CD4-positive, alpha-beta T cell treated with Interleukin-17A for 4 hours (primary cell): Measurements from ENCODE around the gene VRTN.
"Not testable (repeated sequence)": the region's sequence is repeated elsewhere in the genome, so short reads cannot be mapped to it uniquely, and the experiment has no call there.

Experiments used
- DNase-seq: peaks from one replicate; pipeline ENCODE4 v3.0.0-alpha.2; 2020; ENCODE audit warnings: mixed read lengths

The VRTN gene

DNA sequence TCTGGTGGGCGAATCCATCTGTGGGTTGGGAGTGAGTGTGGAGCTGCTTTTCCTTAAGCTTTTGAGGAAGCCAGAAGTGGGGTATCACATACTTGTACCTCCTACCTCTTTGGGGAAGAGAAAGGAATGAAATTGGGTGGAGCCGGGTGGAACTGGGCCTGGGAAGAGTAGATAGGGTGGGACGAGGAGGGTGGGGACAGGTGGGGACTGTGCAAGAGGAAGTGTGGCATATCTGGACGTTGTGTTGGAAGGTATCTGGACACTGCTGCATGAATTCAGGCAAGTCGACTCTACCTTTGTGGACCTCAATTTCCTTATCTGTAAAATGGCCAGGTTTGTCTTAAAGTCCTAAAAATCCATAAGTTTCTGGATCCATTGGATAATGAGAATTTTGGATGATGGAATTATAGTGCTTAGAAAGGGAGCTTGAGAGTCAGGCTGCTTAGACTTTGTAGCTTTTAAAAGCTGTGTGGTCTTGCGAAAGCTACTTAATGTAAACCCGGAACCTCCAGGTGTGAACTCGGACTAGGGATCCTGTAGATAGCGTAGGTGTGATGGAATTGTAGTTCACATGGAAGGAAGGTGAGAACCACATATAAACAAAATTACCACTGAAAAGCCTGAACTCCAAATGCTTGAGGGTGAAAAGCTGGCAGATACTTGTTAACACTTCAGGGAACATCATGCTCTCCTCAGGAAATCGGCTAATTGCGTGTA is 2.1 kb downstream of the VRTN start:
- no peak for DNase-seq

DNA sequence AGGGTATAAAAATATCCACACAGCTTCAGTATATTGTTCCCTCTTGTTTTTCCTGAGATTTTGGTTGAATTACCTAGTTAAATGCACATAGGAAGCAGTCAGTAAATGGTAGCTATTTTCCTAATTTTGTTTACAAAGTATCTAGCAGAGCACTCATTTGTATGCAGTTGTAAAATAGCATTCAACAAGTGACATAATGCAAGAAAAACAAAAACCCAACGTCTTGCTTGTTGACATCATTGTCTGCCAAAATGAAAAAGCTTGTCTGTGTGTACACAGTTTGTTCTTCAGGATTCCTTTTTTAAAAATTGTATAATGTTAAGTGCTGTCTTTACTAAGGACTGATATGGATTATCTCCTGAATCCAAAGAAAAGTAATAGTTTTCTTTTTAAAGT is 2.7 kb downstream of the VRTN start:
- no peak for DNase-seq

DNA sequence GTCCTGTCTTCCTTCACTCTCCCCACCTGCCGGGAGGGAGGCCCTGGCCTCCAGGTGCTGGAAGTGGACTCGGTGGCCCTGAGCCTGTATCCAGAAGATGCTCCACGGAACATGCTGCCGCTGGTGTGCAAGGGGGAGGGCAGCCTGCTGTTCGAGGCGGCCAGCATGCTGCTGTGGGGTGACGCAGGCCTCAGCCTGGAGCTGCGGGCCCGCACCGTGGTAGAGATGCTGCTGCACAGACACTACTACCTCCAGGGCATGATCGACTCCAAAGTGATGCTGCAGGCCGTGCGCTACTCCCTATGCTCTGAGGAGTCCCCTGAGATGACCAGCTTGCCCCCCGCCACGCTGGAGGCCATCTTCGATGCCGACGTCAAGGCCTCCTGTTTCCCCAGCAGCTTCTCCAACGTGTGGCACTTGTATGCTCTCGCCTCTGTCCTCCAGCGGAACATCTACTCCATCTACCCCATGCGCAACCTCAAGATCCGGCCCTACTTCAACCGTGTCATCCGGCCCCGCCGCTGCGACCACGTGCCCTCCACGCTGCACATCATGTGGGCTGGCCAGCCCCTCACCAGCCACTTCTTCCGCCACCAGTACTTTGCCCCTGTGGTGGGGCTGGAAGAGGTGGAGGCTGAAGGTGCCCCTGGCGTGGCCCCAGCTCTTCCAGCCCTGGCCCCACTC is 8.8 kb downstream of the VRTN start:
- DNase-seq, result no peak

DNA sequence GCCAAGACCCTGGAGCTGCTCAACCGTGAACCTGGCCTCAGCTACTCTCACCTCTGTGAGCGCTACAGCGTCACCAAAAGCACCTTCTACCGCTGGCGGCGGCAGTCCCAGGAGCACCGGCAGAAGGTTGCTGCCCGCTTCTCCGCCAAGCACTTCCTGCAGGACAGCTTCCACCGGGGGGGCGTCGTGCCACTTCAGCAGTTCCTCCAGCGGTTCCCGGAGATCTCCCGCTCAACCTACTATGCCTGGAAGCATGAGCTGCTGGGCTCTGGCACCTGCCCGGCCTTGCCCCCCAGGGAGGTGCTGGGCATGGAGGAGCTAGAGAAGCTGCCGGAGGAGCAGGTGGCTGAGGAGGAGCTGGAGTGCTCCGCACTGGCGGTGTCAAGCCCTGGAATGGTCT is 9.3 kb downstream of the VRTN start:
- no peak for DNase-seq

DNA sequence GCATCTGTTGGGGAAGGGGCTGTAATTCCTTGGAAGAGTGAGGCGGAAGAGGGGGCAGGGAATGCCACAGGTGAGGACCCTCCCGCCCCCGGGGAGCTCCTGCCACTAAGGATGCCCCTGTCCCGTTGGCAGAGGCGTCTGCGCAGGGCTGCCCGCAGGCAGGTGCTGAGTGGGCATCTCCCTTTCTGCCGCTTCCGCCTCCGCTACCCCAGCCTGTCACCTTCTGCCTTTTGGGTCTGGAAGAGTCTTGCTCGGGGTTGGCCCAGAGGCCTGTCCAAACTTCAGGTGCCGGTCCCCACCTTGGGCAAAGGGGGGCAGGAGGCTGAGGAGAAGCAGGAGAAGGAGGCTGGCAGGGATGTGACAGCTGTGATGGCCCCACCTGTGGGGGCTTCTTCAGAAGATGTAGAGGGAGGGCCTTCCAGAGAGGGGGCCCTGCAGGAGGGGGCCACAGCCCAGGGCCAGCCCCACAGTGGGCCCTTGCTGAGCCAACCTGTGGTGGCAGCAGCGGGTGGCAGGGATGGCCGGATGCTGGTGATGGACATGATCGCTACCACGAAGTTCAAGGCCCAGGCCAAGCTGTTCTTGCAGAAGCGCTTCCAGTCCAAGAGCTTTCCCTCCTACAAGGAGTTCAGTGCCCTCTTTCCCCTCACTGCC is 10.0 kb downstream of the VRTN start:
- DNase-seq, result no peak

DNA sequence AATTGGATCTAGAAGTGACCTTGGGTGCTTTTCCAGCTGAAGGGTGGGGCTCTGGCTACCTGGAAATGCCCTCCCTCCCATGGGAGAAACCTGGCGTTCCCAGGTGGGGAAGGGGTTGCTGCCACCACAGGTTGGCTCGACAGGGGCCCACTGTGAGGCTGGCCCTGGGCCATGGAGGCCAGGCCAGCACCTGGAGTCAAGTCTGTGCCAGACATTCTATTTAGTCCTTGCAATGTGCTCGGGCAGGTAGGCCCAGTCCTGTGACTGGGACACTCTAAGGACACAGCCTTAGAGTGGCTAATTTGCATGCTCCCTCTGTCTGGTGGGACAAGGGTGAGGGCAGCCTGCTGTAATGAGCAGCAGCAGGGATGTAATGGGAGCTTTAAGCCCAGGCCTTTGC is 11.9 kb downstream of the VRTN start:
- no peak for DNase-seq

DNA sequence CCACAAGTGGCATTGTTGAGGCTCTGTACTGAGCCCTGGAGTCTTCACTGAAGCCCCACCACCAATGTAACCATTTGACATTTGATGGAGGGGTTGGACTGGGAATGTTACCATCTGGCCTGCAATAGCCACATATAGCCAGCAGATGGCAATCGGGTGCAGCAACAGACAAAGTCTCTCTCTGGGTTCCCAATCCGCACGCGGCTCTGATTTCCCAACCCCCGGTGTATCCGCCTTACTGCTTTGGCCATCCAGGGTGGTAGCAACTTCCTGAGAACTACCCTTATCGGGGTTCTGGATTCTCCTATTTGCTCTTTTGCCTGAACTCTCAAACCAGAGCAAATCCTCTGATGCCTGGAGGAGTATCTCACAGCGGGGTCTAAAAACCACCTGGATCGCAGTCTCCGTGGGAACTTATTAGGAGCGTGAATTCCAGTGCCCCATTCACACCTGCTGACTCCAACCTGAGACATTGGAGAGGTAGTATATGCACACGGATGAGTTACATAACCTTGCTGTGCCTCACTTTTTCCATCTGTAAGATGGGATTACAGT is 14.2 kb downstream of the VRTN start:
- peak; percentile 71 for DNase-seq

DNA sequence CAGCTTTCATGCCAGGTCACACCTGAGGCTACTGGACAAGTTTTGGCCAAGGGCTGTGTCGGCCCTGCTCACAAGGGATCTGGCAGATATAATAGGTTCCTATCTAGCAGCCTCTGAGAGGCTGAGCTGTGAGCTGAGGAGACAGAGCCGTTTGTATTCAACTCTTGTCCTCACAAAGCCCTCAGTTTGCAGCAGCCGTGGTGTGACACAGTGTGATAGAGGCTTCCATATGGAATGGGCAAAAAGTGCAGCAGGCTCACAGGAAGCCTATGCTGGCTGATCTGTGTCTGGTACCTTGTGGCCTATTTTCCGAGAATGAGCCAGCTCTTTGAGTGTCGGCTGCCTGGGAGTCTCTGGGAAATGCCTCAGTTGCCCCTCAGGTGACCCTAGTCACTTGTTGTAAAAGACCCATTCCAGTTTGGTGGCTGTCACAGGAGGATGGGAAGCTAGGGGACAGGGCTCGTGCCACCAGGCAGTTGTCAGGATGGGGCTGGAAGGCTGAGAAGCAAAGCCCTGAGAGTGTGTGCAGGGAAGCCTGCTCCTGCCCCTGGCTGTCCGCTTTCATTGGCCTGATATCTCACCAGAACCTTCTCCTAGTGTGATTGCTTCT is 16.1 kb downstream of the VRTN start:
- DNase-seq, result no peak

DNA sequence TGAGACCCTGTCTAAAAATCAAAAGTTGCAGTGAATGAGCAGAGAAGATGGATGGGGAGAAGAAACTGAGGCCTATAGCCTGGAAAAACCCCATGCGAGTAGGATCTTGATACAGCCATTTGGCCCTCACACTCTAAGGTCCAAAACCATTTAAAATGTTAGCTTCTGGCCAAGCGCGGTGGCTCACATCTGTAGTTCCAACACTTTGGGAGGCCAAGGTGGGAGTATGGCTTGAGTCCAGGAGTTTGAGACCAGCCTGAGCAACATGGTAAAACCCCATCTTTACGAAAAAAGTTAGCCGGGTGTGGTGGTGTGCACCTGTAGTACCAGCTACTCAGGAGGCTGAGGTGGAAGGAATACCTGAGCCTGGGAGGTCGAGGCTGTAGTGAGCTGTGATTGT is 19.8 kb downstream of the VRTN start:
- no peak for DNase-seq

DNA sequence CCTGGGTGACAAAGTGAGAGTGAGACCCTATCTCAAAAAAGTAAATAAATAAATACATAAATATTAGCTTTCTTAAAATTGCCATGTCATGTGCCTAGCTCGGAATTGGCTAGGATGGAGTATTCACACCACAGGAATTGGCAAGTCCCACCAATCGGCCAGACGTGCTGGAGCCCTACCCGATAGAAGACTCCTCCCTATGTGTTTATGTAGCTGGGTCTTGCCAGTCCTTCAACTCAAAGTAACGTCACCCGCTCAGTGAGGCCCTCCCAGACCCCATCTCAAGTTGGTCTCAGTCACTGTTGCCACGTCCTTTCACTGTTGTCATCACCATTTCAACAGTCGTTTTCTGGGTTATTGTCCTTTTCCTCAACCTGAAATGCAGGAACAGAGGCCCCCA is 20.2 kb downstream of the VRTN start:
- no peak for DNase-seq

DNA sequence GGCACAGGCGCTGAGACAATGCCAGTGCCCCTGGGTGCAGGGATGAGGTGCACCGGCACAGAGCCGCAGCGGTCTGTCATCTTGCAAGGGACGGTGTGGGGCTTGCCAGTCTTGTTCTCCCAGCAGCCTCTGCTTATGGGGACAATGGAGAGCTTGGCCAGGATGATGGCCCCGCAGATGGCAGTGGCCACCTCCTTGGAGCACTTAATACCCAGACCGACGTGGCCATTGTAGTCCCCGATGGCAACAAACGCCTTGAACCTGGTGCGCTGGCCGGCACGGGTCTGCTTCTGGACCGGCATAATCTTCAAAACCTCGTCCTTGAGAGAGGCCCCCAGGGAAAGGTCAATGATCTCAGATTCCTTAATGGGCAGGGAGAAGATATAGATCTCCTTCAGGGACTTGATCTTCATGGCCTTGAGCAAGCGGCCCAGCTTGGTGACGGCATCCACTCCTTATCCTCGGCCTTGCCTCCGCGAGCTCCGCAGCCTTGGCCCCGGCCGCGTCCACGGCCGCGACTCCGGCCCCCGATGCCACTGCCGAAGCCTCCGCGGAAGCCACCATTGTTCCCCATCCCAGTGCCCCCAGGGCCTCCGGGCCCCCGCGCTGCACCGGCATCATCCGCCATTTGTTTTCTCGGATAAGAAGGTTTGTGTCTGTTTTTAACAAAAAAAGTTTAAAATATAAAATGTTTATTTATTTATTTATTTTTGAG is 29.9 kb downstream of the VRTN start:
- DNase-seq, result no peak

DNA sequence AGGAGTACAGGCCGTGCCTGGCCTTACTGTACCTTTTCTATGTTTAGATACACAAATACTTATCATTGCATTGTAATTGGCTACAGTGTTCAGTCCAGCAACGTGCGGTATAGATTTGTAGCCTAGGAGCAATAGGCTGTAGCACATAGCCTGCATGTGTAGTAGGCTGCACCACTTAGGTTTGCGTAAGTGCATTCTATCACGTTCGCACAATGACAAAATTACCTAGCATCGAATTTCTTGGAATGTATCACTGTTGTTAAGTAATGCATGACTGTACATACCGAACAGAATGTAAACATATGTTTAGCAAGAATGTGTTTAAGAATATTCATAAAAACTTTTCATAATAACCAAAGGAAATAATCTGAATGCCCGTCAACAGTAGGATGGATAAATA is 31.9 kb downstream of the VRTN start:
- no peak for DNase-seq

DNA sequence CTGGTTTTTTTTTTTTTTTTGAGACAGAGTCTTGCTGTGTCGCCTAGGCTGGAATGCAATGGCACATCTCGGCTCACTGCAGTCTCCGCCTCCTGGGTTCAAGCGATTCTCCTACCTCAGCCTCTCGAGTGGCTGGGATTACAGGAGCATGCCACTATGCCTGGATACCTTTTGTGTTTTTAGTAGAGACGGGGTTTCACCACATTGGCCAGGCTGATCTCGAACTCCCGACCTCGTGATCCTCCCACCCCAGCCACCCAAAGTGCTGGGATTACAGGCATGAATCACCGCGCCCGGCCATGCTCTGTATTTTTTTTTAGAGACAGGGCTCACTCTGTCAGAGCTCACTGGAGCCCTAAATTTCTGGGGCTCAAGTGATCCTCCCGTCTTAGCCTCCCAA is 32.6 kb downstream of the VRTN start:
- no peak for DNase-seq

DNA sequence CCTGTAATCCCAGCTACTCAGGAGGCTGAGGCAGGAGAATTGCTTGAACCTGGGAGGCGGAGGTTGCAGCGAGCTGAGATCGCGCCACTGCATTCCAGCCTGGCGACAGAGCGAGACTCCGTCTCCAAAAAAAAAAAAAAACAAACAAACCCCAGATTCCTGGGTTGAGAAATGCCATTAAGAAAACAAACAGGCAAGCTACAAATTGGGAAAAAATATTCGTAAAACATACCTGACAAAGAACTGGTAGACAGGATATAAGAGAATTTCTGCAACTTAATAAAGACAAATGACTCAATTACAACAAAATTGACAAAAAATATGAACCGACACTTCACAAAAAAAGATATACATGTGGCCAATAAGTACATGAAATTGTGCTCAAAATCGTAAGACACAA is 33.3 kb downstream of the VRTN start:
- DNase-seq, result not testable (repeated sequence)

DNA sequence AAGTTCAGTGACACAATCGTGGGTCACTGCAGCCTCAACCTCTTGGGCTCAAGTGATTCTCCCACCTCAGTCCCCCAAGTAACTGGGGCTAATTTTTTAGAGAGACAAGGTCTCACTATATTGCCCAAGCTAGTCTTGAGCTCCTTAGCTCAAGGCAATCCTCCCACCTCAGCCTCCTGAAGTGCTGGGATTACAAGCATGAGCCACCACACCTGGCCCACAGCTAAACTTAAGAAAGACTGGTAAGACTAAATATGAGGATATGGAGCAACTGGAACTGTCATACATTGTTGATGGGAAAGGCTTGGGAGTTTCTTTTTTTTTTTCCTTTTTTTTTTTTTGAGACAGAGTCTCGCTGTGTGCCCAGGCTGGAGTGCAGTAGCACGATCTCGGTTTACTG is 34.0 kb downstream of the VRTN start:
- no peak for DNase-seq

DNA sequence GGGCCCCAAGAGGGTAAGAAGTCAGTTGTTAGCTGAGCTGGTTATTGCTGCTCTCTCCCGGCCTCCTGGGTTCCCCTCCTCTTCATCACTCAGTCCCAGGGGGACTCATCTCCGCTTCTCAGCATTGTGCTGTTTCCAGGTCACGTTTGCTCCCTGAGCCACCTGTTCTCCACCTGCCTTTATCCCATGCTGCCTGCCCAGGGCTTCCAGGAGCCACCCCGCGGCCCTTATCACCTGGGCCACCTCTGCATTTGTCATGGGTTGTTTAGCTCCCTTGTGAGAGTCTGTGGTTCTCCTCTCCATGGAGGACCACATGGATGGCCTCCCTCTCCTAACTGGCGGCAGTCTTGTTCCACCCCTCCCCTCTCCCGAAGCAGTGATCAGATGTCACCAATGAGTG is 41.7 kb downstream of the VRTN start:
- DNase-seq, result no peak

DNA sequence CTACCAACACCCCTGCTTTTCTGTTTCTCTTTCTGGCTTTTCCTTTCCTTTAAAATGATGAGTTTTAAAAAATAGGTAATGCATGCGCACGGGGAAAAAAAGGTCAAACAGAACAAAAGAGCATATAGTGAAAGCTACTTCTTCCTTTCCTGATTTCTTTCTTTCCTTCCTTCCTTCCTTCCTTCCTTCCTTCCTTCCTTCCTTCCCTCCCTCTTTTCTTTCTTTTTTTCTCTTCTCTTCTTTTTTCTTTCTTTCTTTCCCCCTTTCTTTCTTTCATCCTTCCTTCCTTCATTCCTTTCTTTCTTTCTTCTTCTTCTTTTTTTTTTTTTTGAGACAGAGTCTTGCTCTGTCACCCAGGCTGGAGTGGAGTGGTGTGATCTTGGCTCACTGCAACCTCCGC is 42.2 kb downstream of the VRTN start:
- not testable (repeated sequence) for DNase-seq

DNA sequence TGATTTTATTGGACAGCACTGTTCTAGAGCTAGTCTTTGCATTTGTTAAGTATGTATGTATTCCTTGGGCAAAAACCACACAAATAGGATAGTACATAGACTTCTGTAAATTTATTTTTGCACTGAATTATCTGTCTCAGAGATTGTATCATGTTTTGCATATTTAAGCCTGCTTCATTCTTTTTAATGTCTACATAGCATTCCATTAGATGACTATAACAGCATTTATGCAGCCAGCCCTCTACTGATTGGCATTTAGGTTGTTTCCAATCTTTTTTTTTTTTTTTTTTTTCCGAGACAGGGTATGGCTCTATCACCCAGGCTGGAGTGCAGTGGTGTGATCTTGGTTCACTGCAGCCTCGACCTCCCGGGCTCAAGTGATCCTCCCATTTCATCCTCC is 43.2 kb downstream of the VRTN start:
- DNase-seq, result no peak

DNA sequence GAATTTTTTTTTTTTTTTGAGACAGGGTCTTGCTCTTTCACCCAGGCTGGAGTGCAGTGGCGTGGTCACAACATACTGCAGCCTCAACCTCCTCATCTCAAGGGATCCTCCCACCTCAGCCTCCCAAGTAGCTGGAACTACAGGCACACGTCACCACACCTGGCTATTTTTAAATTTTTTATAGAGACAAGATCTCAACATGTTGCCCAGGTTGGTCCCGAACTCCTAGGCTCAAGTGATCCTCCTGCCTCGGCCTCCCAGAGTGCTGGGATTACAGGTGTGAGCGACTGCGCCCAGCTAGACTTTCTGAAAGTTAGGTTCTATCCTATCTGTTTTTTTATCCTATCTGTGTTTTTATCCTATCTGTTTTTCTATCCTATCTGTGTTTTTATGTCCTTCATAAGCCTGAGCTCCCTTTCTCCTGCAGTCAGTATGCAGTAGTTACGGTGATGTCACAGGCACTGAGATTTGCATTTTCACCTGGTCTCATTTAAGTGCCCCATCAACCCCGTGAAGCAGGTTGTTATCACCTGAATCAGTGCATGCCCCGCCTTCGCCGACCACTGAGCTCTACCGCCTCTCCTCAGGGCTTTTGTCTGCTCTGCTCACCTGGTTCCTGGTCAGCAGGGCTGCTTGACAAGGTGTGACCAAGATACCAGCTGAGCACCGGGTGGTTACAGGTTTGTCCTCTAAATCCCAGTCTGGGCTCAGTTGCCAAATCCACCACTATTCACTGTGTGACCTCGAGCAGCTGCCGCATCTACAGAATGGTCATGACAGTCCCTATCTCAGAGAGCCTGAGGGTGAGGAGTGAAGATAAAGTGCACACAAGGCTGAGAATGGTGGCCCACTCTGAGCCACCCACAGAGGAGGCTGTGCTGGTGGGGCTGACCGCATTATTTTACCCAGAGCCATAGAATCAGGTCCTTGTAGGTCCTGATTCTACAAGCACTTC is 44.6 kb downstream of the VRTN start:
- no peak for DNase-seq

DNA sequence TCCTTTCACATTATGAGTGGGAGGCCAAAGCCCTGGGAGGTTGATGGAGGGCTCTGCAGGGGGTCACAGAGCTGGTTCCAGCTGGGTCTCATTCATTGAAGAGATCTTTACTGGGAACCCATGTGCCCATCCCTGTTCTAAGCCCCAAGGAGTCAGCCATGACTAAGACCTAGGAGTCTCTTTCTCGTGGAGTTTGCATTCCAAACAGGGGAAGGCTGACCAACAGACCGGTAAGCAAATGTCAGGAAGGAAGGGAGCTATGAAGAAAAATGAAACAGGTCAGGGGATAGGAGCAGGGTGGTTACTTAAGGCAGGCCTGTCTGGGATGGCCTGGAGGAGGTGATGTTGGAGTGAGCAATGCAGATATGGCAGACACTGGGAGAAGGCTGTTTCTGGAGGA is 46.3 kb downstream of the VRTN start:
- no peak for DNase-seq

DNA sequence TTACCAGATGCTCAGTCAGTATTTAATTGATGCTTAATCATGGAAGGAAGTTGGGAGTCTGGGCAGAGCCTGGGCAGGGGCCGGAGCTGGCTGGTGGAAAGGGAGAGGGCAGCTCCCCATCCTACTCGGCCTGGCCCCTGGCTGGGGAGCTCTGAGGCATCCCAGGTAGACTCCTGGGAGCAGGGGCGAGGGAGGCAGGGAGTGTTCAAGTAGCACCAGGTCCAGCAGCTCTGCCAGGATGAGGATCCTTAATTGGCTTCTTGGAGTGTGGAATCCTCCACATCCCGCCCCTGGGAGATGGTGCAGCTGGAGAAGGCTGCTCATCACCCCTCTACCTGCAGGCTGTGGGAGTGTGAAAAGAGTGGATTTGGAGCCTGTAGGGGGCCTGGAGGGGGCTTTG is 46.8 kb downstream of the VRTN start:
- DNase-seq, result no peak
